Measurements from ENCODE around the gene ADAMTS6.

The ADAMTS6 gene

DNA sequence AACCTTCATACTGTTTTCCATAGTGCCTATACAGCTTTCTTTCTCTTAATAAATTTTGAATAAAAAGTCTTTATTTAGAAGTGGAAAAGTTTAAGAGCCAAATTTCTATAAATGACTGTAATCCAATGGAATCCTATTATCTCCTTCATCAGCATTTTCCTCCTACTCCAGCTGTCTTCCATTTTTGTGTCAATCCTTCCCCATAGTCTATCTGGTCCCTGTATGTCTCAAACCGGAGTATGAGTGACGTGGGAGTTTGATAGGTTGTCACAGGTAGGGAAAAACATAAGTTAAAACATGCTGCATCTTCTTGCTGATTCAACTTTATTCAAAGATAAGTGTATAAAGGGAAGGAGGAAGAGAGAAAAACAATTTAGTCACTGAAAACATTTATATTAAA lies 70.4 kb downstream of the ADAMTS6 start:
- no peaks in the 10 kb centered on the region for H3K9me3 ChIP-seq (ENCODE audit: control insufficient read depth, insufficient read depth, low read depth, low read length)
- ChIA-PET POLR2A (no interaction called here), CTCF (no interaction called here)
- H3K36me3 ChIP-seq (ENCODE audit: control insufficient read depth in 2 of 2, insufficient read depth in 1 of 2, low read length in 2 of 2), result no peaks in the 10 kb centered on the region
- H3K4me1 ChIP-seq (ENCODE audit: control insufficient read depth, insufficient read depth, low read length), result no peaks in the 10 kb centered on the region
- H3K27ac ChIP-seq (ENCODE audit: extremely low read depth, low read depth, low read length), result no peak overlapping the region
- TF ChIP-seq ZEB2 (tag by site-specific recombination; IDR thresholded peaks at IDR 0.05) (no peak), PRDM1 (tag by site-specific recombination; IDR thresholded peaks at IDR 0.05) (no peak), KLF1 (tag by site-specific recombination; IDR thresholded peaks at IDR 0.05) (no peak), GLI2 (tag by site-specific recombination; IDR thresholded peaks at IDR 0.05; ENCODE audit: borderline replicate concordance, low read depth) (no peak), ZNF433 (tag by site-specific recombination; IDR thresholded peaks at IDR 0.05; ENCODE audit: low read depth) (no peak), ZNF16 (tag by site-specific recombination; IDR thresholded peaks at IDR 0.05; ENCODE audit: low read depth) (no peak), ZNF335 (tag by site-specific recombination; conservative IDR thresholded peaks at IDR 0.05) (no peak), ZNF585B (tag by site-specific recombination; IDR thresholded peaks at IDR 0.05) (no peak), ZNF48 (tag by site-specific recombination; IDR thresholded peaks at IDR 0.05) (no peak), EGR2 (tag by site-specific recombination; IDR thresholded peaks at IDR 0.05; ENCODE audit: low read depth) (no peak), ZNF214 (tag by site-specific recombination; IDR thresholded peaks at IDR 0.05; ENCODE audit: borderline replicate concordance) (no peak), BCL11A (tag by site-specific recombination; IDR thresholded peaks at IDR 0.05; ENCODE audit: low read depth) (no peak), ZBTB1 (tag by site-specific recombination; IDR thresholded peaks at IDR 0.05) (no peak), OVOL3 (tag by site-specific recombination; IDR thresholded peaks at IDR 0.05) (no peak), HOXC10 (CRISPR knock-in tag; IDR thresholded peaks at IDR 0.05) (no peak), GLIS1 (tag by site-specific recombination; IDR thresholded peaks at IDR 0.05) (no peak), ZNF221 (tag by site-specific recombination; IDR thresholded peaks at IDR 0.05; ENCODE audit: borderline replicate concordance) (no peak)
- TF ChIP-seq, protein P1, sequence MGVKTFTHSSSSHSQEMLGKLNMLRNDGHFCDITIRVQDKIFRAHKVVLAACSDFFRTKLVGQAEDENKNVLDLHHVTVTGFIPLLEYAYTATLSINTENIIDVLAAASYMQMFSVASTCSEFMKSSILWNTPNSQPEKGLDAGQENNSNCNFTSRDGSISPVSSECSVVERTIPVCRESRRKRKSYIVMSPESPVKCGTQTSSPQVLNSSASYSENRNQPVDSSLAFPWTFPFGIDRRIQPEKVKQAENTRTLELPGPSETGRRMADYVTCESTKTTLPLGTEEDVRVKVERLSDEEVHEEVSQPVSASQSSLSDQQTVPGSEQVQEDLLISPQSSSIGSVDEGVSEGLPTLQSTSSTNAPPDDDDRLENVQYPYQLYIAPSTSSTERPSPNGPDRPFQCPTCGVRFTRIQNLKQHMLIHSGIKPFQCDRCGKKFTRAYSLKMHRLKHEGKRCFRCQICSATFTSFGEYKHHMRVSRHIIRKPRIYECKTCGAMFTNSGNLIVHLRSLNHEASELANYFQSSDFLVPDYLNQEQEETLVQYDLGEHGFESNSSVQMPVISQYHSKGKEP (tag by site-specific recombination; IDR thresholded peaks at IDR 0.05), result no peak
- TF ChIP-seq, protein P2, sequence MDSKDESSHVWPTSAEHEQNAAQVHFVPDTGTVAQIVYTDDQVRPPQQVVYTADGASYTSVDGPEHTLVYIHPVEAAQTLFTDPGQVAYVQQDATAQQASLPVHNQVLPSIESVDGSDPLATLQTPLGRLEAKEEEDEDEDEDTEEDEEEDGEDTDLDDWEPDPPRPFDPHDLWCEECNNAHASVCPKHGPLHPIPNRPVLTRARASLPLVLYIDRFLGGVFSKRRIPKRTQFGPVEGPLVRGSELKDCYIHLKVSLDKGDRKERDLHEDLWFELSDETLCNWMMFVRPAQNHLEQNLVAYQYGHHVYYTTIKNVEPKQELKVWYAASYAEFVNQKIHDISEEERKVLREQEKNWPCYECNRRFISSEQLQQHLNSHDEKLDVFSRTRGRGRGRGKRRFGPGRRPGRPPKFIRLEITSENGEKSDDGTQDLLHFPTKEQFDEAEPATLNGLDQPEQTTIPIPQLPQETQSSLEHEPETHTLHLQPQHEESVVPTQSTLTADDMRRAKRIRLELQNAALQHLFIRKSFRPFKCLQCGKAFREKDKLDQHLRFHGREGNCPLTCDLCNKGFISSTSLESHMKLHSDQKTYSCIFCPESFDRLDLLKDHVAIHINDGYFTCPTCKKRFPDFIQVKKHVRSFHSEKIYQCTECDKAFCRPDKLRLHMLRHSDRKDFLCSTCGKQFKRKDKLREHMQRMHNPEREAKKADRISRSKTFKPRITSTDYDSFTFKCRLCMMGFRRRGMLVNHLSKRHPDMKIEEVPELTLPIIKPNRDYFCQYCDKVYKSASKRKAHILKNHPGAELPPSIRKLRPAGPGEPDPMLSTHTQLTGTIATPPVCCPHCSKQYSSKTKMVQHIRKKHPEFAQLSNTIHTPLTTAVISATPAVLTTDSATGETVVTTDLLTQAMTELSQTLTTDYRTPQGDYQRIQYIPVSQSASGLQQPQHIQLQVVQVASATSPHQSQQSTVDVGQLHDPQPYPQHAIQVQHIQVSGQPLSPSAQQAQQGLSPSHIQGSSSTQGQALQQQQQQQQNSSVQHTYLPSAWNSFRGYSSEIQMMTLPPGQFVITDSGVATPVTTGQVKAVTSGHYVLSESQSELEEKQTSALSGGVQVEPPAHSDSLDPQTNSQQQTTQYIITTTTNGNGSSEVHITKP (tag by site-specific recombination; IDR thresholded peaks at IDR 0.05), result no peak
- H3K4me3 ChIP-seq (ENCODE audit: low read depth, low read length), result no peak overlapping the region

DNA sequence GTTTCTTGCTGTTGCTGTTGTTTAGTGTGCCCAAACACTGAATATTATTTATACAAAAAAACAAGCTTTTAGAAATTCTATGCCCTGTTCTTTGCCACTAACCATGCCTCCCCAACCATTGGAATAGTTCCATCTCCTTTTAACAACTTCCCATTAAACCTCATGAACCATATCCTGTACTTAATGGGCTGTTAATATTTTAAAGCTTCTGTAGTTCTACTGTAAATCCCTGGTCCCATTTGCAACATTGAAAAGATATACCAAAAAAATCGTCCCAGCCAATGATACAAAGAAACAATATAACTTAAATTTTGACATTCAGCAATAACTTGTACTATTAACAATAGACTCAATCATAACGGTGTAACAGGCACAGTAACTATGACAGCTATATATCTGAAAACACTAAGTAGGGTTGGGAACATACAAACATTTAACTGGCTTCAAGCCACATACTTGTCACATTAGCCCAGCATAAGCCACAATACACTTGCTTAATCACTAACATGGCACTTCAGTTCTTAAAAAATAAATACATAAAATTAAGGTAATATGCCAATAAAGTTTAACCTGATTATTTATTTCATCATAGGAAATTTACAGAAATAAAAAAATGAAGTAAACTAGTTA lies 86.1 kb downstream of the ADAMTS6 start:
- peaks cover 6% of the 10 kb centered on the region for H3K4me1 ChIP-seq (ENCODE audit: control insufficient read depth, insufficient read depth, low read length)
- H3K27ac ChIP-seq (ENCODE audit: extremely low read depth, low read depth, low read length), result no peak overlapping the region
- no peaks in the 10 kb centered on the region for H3K9me3 ChIP-seq (ENCODE audit: control insufficient read depth, insufficient read depth, low read depth, low read length)
- H3K36me3 ChIP-seq (ENCODE audit: control insufficient read depth in 2 of 2, insufficient read depth in 1 of 2, low read length in 2 of 2), result no peaks in the 10 kb centered on the region
- ChIA-PET POLR2A (no interaction called here), CTCF (interaction anchor here (0.7 to 1.4 kb wide), 2 partner anchors 295 to 760 kb away, joined by 3 read pairs; no protein-coding TSS in a partner anchor)
- H3K4me3 ChIP-seq (ENCODE audit: low read depth, low read length), result no peak overlapping the region
- TF ChIP-seq ZNF48 (tag by site-specific recombination; IDR thresholded peaks at IDR 0.05), result no peak
- TF ChIP-seq, protein P3, sequence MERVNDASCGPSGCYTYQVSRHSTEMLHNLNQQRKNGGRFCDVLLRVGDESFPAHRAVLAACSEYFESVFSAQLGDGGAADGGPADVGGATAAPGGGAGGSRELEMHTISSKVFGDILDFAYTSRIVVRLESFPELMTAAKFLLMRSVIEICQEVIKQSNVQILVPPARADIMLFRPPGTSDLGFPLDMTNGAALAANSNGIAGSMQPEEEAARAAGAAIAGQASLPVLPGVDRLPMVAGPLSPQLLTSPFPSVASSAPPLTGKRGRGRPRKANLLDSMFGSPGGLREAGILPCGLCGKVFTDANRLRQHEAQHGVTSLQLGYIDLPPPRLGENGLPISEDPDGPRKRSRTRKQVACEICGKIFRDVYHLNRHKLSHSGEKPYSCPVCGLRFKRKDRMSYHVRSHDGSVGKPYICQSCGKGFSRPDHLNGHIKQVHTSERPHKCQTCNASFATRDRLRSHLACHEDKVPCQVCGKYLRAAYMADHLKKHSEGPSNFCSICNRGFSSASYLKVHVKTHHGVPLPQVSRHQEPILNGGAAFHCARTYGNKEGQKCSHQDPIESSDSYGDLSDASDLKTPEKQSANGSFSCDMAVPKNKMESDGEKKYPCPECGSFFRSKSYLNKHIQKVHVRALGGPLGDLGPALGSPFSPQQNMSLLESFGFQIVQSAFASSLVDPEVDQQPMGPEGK (tag by site-specific recombination; IDR thresholded peaks at IDR 0.05), result no peak
- no peak for TF ChIP-seq ZNF530 (tag by site-specific recombination; IDR thresholded peaks at IDR 0.05; ENCODE audit: low read depth)
- TF ChIP-seq FEZF1 (tag by site-specific recombination; IDR thresholded peaks at IDR 0.05), result no peak
- no peak for TF ChIP-seq ZNF416 (tag by site-specific recombination; IDR thresholded peaks at IDR 0.05)
- TF ChIP-seq GLI4 (tag by site-specific recombination; IDR thresholded peaks at IDR 0.05), result no peak
- no peak for TF ChIP-seq SP3 (tag by site-specific recombination; IDR thresholded peaks at IDR 0.05)
- TF ChIP-seq ZNF354C (tag by site-specific recombination; IDR thresholded peaks at IDR 0.05; ENCODE audit: borderline replicate concordance, low read depth), result no peak
- TF ChIP-seq ZNF560 (tag by site-specific recombination; IDR thresholded peaks at IDR 0.05; ENCODE audit: borderline replicate concordance), result no peak
- TF ChIP-seq, protein P4, sequence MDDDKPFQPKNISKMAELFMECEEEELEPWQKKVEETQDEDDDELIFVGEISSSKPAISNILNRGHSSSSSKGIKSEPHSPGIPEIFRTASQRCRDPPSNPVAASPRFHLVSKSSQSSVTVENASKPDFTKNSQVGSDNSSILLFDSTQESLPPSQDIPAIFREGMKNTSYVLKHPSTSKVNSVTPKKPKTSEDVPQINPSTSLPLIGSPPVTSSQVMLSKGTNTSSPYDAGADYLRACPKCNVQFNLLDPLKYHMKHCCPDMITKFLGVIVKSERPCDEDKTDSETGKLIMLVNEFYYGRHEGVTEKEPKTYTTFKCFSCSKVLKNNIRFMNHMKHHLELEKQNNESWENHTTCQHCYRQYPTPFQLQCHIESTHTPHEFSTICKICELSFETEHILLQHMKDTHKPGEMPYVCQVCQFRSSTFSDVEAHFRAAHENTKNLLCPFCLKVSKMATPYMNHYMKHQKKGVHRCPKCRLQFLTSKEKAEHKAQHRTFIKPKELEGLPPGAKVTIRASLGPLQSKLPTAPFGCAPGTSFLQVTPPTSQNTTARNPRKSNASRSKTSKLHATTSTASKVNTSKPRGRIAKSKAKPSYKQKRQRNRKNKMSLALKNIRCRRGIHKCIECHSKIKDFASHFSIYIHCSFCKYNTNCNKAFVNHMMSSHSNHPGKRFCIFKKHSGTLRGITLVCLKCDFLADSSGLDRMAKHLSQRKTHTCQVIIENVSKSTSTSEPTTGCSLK (tag by site-specific recombination; IDR thresholded peaks at IDR 0.05), result no peak

Data from HEK293 (cell line).